Naive thymus-derived CD8-positive, alpha-beta T cell (primary cell): ENCODE results near the gene SLC23A3. TPM values are rescaled to one million over a fixed set of nuclear protein-coding genes. Genes with fewer than 3 reads are reported as not detected.
"Not testable (repeated sequence)": the region's sequence is repeated elsewhere in the genome, so short reads cannot be mapped to it uniquely, and the experiment has no call there.

ENCODE experiments used
- ATAC-seq, 2 donors: fragments of 150-1000 bp; cut with Tn5 transposase in 1 of 2; sonication (Bioruptor Pico), chemical (Tn5 transposase) in 1 of 2; 1 replicate in 1 of 2; 2 replicates in 1 of 2; pipeline ENCODE4 v1.10.0; 2021; ENCODE audit warnings: mild to moderate bottlenecking in 2 of 2, moderate library complexity in 2 of 2
- POLR2A ChIA-PET: fragments of 350-600 bp; sonication (Branson Sonifier 250); formaldehyde crosslinking; loops from one replicate; lab custom pipeline; 2021; ENCODE audit warnings: antibody characterized with exemption; lab: Charles Lee
- DNase-seq, 10 donors: peaks; one replicate each; pipeline versions ENCODE4 v3.0.0 to v3.0.0-alpha.2; 2020 to 2022
- H3K27ac Mint-ChIP-seq, 10 donors: one replicate each; pipeline ENCODE4 v1.8.0; 2020 to 2022; ENCODE audit warnings: mild to moderate bottlenecking in 10 of 10, mixed read lengths in 10 of 10, moderate library complexity in 4 of 10, inconsistent platforms in 1 of 10
- H3K27me3 Mint-ChIP-seq, 5 donors: one replicate each; pipeline ENCODE4 v1.8.0; 2021 to 2022; ENCODE audit warnings: mixed read lengths in 5 of 5
- H3K36me3 Mint-ChIP-seq, 3 donors: one replicate each; pipeline ENCODE4 v1.8.0; 2020 to 2022; ENCODE audit warnings: mixed read lengths in 3 of 3, mild to moderate bottlenecking in 2 of 3, inconsistent platforms in 1 of 3
- H3K4me1 Mint-ChIP-seq, 4 donors: one replicate each; pipeline ENCODE4 v1.8.0; 2021 to 2022; ENCODE audit warnings: mixed read lengths in 4 of 4
- H3K4me3 Mint-ChIP-seq, 10 donors: one replicate each; pipeline ENCODE4 v1.8.0; 2020 to 2022; ENCODE audit warnings: mild to moderate bottlenecking in 10 of 10, mixed read lengths in 10 of 10, moderate library complexity in 6 of 10, inconsistent platforms in 1 of 10
- H3K9me3 Mint-ChIP-seq, 9 donors: one replicate each; pipeline ENCODE4 v1.8.0; 2020 to 2022; ENCODE audit warnings: mixed read lengths in 9 of 9, mild to moderate bottlenecking in 3 of 9, inconsistent platforms in 1 of 9, moderate library complexity in 1 of 9
- polyA plus RNA-seq, 3 donors: library from polyadenylated mRNA; unstranded; fragments of 300-500 nt; fragmentation: Illumina TruSeq; gene quantifications; one replicate each; pipeline ENCODE4 v1.2.3, GENCODE V29; 2021
- total RNA-seq, 8 experiments: library from RNA in 2 of 8; stranded (reverse) in 2 of 8; gene quantifications; one replicate each; pipeline ENCODE4 v1.2.3 and lab custom pipeline; 2021 to 2026

SLC23A3 gene
- total and polyA plus RNA-seq, 5 experiments from 2014 or later = 2.7 to 3.3 TPM; not detected in 3

- DNase-seq (peak in 8 of 10 donors; percentile 47 to 76 (median 58)), ATAC-seq (peak in 1 of 2 donors; percentile 36)
- H3K27ac Mint-ChIP-seq = peak overlapping the region; percentile 85 to 98 (median 94)
- POLR2A ChIA-PET = interaction anchor here (0.9 to 23.9 kb wide), 8 partner anchors 10 to 79 kb away, joined by 3 to 674 read pairs (median 3); partner anchors contain the start of genes CNPPD1, DNAJB2, RETREG2 and SLC23A3
- H3K4me1 Mint-ChIP-seq = peaks cover 12 to 32% (median 28%) of the 10 kb centered on the region in 4 donors
- not testable (repeated sequence) for H3K36me3 Mint-ChIP-seq, H3K27me3 Mint-ChIP-seq, H3K9me3 Mint-ChIP-seq
- peak overlapping the region; percentile 77 to 95 (median 90) for H3K4me3 Mint-ChIP-seq
Observed at GRCh38 chr2:219200502-219201326, 30.9 kb upstream of the SLC23A3 start.

- H3K27ac Mint-ChIP-seq = peak overlapping the region; percentile 57 to 97 (median 80)
- ATAC-seq (no peak), DNase-seq (no peak)
- H3K27me3 Mint-ChIP-seq = peaks cover 0 to 7% (median 0%) of the 10 kb centered on the region in 5 donors
- H3K4me3 Mint-ChIP-seq = peak overlapping the region; percentile 61 to 94 (median 86)
- H3K36me3 Mint-ChIP-seq = no peaks in the 10 kb centered on the region
- POLR2A ChIA-PET = interaction anchor here (0.5 to 23.9 kb wide), 10 partner anchors 8 to 124 kb away, joined by 3 to 674 read pairs (median 3); partner anchors contain the start of genes CNPPD1, DNAJB2, RETREG2 and SLC23A3
- H3K9me3 Mint-ChIP-seq = peaks cover 0 to 7% (median 0%) of the 10 kb centered on the region in 9 donors
- peaks cover 12 to 30% (median 26%) of the 10 kb centered on the region in 4 donors for H3K4me1 Mint-ChIP-seq
Observed at GRCh38 chr2:219199470-219200211, 29.8 kb upstream of the SLC23A3 start.

GRCh38 chr2:219198974-219199373, 29.1 kb upstream of the SLC23A3 start:
- H3K4me1 Mint-ChIP-seq = peaks cover 12 to 30% (median 26%) of the 10 kb centered on the region in 4 donors
- no peak for DNase-seq
- H3K36me3 Mint-ChIP-seq = no peaks in the 10 kb centered on the region
- POLR2A ChIA-PET = interaction anchor here (0.9 to 23.9 kb wide), 4 partner anchors 8 to 21 kb away, joined by 3 to 674 read pairs (median 7); partner anchors contain the start of genes CNPPD1, RETREG2, SLC23A3 and ZFAND2B
- ATAC-seq = no peak
- peaks cover 0 to 6% (median 0%) of the 10 kb centered on the region in 9 donors for H3K9me3 Mint-ChIP-seq
- H3K27ac Mint-ChIP-seq = peak overlapping the region in 8 of 10 donors; percentile 57 to 97 (median 85)
- peak overlapping the region; percentile 61 to 94 (median 86) for H3K4me3 Mint-ChIP-seq
- H3K27me3 Mint-ChIP-seq = peaks cover 0 to 7% (median 0%) of the 10 kb centered on the region in 5 donors

GRCh38 chr2:219197388-219197787, 27.6 kb upstream of the SLC23A3 start:
- DNase-seq (no peak), ATAC-seq (no peak)
- H3K4me1 Mint-ChIP-seq = peaks cover 12 to 30% (median 26%) of the 10 kb centered on the region in 4 donors
- H3K27ac Mint-ChIP-seq = peak overlapping the region in 2 of 10 donors; percentile 27 to 51
- H3K4me3 Mint-ChIP-seq = no peak overlapping the region
- POLR2A ChIA-PET = interaction anchor here (0.5 to 23.9 kb wide), 8 partner anchors 8 to 316 kb away, joined by 3 to 674 read pairs (median 5); partner anchors contain the start of genes CNPPD1, RETREG2, SLC23A3 and TUBA4A
- peaks cover 0 to 6% (median 0%) of the 10 kb centered on the region in 9 donors for H3K9me3 Mint-ChIP-seq
- no peaks in the 10 kb centered on the region for H3K36me3 Mint-ChIP-seq
- H3K27me3 Mint-ChIP-seq = peaks cover 0 to 7% (median 0%) of the 10 kb centered on the region in 5 donors

GRCh38 chr2:219186754-219187456, 17.1 kb upstream of the SLC23A3 start:
- Mint-ChIP-seq H3K4me3 (no peak overlapping the region), H3K27me3 (no peaks in the 10 kb centered on the region), H3K9me3 (no peaks in the 10 kb centered on the region), H3K4me1 (peaks cover 15 to 26% (median 24%) of the 10 kb centered on the region in 4 donors), H3K36me3 (peaks cover 0 to 41% (median 5%) of the 10 kb centered on the region in 3 donors), H3K27ac (peak overlapping the region in 9 of 10 donors; percentile 33 to 89 (median 67))
- DNase-seq = peak in 1 of 10 donors; percentile 24
- no peak for ATAC-seq
- POLR2A ChIA-PET = interaction anchor here (18.9 kb wide), 1 partner anchor 15 kb away, joined by 674 read pairs; the partner anchor contains the start of gene ZFAND2B

- no peaks in the 10 kb centered on the region for H3K9me3 Mint-ChIP-seq
- H3K4me3 Mint-ChIP-seq = no peak overlapping the region
- DNase-seq = no peak
- no peaks in the 10 kb centered on the region for H3K27me3 Mint-ChIP-seq
- H3K4me1 Mint-ChIP-seq = peaks cover 31 to 53% (median 51%) of the 10 kb centered on the region in 4 donors
- H3K36me3 Mint-ChIP-seq = peaks cover 0 to 62% (median 16%) of the 10 kb centered on the region in 3 donors
- POLR2A ChIA-PET = interaction anchor here (1.4 to 18.9 kb wide), 3 partner anchors 8 to 63 kb away, joined by 3 to 674 read pairs (median 4); partner anchors contain the start of gene ZFAND2B
- peak overlapping the region in 7 of 10 donors; percentile 5 to 73 (median 47) for H3K27ac Mint-ChIP-seq
- no peak for ATAC-seq
Observed at GRCh38 chr2:219184121-219184520, 14.3 kb upstream of the SLC23A3 start.

- Mint-ChIP-seq H3K9me3 (no peaks in the 10 kb centered on the region), H3K27ac (peak overlapping the region in 9 of 10 donors; percentile 20 to 89 (median 66)), H3K27me3 (no peaks in the 10 kb centered on the region), H3K36me3 (peaks cover 0 to 62% (median 16%) of the 10 kb centered on the region in 3 donors), H3K4me3 (peak overlapping the region in 4 of 10 donors; percentile 13 to 70 (median 16)), H3K4me1 (peaks cover 35 to 59% (median 57%) of the 10 kb centered on the region in 4 donors)
- POLR2A ChIA-PET = interaction anchor here (3.3 to 18.9 kb wide), 2 partner anchors 19 to 65 kb away, joined by 9 to 674 read pairs; partner anchors contain the start of gene ZFAND2B
- ATAC-seq (no peak), DNase-seq (no peak)
Observed at GRCh38 chr2:219183151-219183772, 13.4 kb upstream of the SLC23A3 start.

- H3K27ac Mint-ChIP-seq = peak overlapping the region; percentile 42 to 89 (median 76)
- DNase-seq (no peak), ATAC-seq (no peak)
- H3K4me1 Mint-ChIP-seq = peaks cover 37 to 62% (median 58%) of the 10 kb centered on the region in 4 donors
- no peaks in the 10 kb centered on the region for H3K9me3 Mint-ChIP-seq
- peaks cover 0 to 62% (median 16%) of the 10 kb centered on the region in 3 donors for H3K36me3 Mint-ChIP-seq
- H3K4me3 Mint-ChIP-seq = peak overlapping the region in 6 of 10 donors; percentile 13 to 70 (median 28)
- H3K27me3 Mint-ChIP-seq = no peaks in the 10 kb centered on the region
- POLR2A ChIA-PET = interaction anchor here (2.9 to 18.9 kb wide), 3 partner anchors 11 to 66 kb away, joined by 9 to 674 read pairs (median 13); partner anchors contain the start of gene ZFAND2B
Observed at GRCh38 chr2:219182331-219183150, 12.7 kb upstream of the SLC23A3 start.

GRCh38 chr2:219181531-219181930, 11.7 kb upstream of the SLC23A3 start:
- H3K4me3 Mint-ChIP-seq = peak overlapping the region in 5 of 10 donors; percentile 25 to 97 (median 53)
- H3K36me3 Mint-ChIP-seq = peaks cover 0 to 57% (median 16%) of the 10 kb centered on the region in 3 donors
- peaks cover 37 to 62% (median 57%) of the 10 kb centered on the region in 4 donors for H3K4me1 Mint-ChIP-seq
- peak overlapping the region; percentile 28 to 89 (median 68) for H3K27ac Mint-ChIP-seq
- DNase-seq = no peak
- POLR2A ChIA-PET = interaction anchor here (0.5 to 18.9 kb wide), 7 partner anchors 10 to 79 kb away, joined by 3 to 674 read pairs (median 3); partner anchors contain the start of genes ANKZF1, ATG9A, NHEJ1 and ZFAND2B
- H3K9me3 Mint-ChIP-seq = no peaks in the 10 kb centered on the region
- H3K27me3 Mint-ChIP-seq = no peaks in the 10 kb centered on the region
- ATAC-seq = no peak

- DNase-seq (no peak), ATAC-seq (no peak)
- Mint-ChIP-seq H3K27ac (peak overlapping the region in 9 of 10 donors; percentile 16 to 84 (median 64)), H3K36me3 (peaks cover 0 to 54% (median 16%) of the 10 kb centered on the region in 3 donors), H3K4me3 (peak overlapping the region in 5 of 10 donors; percentile 23 to 97 (median 54)), H3K9me3 (no peaks in the 10 kb centered on the region), H3K4me1 (peaks cover 37 to 64% (median 59%) of the 10 kb centered on the region in 4 donors), H3K27me3 (no peaks in the 10 kb centered on the region)
- POLR2A ChIA-PET = interaction anchor here (0.7 to 18.9 kb wide), 6 partner anchors 9 to 80 kb away, joined by 3 to 674 read pairs (median 6); partner anchors contain the start of genes ANKZF1, ATG9A, NHEJ1 and ZFAND2B
Observed at GRCh38 chr2:219180961-219181360, 11.1 kb upstream of the SLC23A3 start.
